DMS53 (cell line): ENCODE data around the gene CAMK2B.
A peak's percentile ranks its signal among the peaks of the same experiment; 100 is the strongest.

ENCODE experiments used
- DNase-seq: peaks from one replicate; lab custom pipeline; 2025; lab: John Stamatoyannopoulos, UW

The CAMK2B gene

GRCh38 chr7:44325201-44325671, at the start of gene CAMK2B:
TSS of gene CAMK2B (minus strand) at chr7:44325594. CDS start at chr7:44325421, 173 bp downstream.
- DNase-seq: peak; percentile 79

- no peak for DNase-seq
Measured at GRCh38 chr7:44374007-44374763, 48.8 kb upstream of the CAMK2B start.

GRCh38 chr7:44373418-44373740, 48.0 kb upstream of the CAMK2B start:
- DNase-seq: no peak

GRCh38 chr7:44372560-44373417, 47.4 kb upstream of the CAMK2B start:
- DNase-seq: no peak

- peak; percentile 50 for DNase-seq
Measured at GRCh38 chr7:44368885-44369284, 43.5 kb upstream of the CAMK2B start.

GRCh38 chr7:44368455-44368854, 43.1 kb upstream of the CAMK2B start:
- DNase-seq: no peak

- no peak for DNase-seq
Measured at GRCh38 chr7:44367475-44368043, 42.2 kb upstream of the CAMK2B start.

- no peak for DNase-seq
Measured at GRCh38 chr7:44366986-44367385, 41.6 kb upstream of the CAMK2B start.

GRCh38 chr7:44353668-44354067, 28.3 kb upstream of the CAMK2B start:
- DNase-seq: no peak

- no peak for DNase-seq
Measured at GRCh38 chr7:44348851-44349781, 23.7 kb upstream of the CAMK2B start.

- peak; percentile 63 for DNase-seq
Measured at GRCh38 chr7:44348300-44348699, 22.9 kb upstream of the CAMK2B start.

GRCh38 chr7:44347546-44348114, 22.2 kb upstream of the CAMK2B start:
- no peak for DNase-seq

- DNase-seq: no peak
Measured at GRCh38 chr7:44346063-44346462, 20.7 kb upstream of the CAMK2B start.

GRCh38 chr7:44341401-44341800, 16.0 kb upstream of the CAMK2B start:
- no peak for DNase-seq

GRCh38 chr7:44338600-44338999, 13.2 kb upstream of the CAMK2B start:
- DNase-seq: no peak

- DNase-seq: no peak
Measured at GRCh38 chr7:44336491-44336890, 11.1 kb upstream of the CAMK2B start.

GRCh38 chr7:44335184-44335583, 9.8 kb upstream of the CAMK2B start:
- no peak for DNase-seq

- DNase-seq: no peak
Measured at GRCh38 chr7:44334734-44335097, 9.3 kb upstream of the CAMK2B start.

GRCh38 chr7:44333911-44334733, 8.7 kb upstream of the CAMK2B start:
- no peak for DNase-seq

- no peak for DNase-seq
Measured at GRCh38 chr7:44331682-44332081, 6.3 kb upstream of the CAMK2B start.

- DNase-seq: no peak
Measured at GRCh38 chr7:44330331-44330730, 4.9 kb upstream of the CAMK2B start.
